A673 (cell line): ENCODE data around the gene VAV2. TPM values are rescaled to one million over a fixed set of nuclear protein-coding genes. Genes with fewer than 3 reads are reported as not detected.
"Not testable (repeated sequence)": the region's sequence is repeated elsewhere in the genome, so short reads cannot be mapped to it uniquely, and the experiment has no call there.

Experiments used
- BruUV-seq: library from RNA; stranded (reverse); fragments of 400-500 nt; replicated peaks from 2 replicates; lab custom pipeline; 2021; lab: Mats Ljungman, UMichigan
- CTCF ChIA-PET: fragments of 300-600 bp; sonication (Branson Sonifier 250); formaldehyde crosslinking; loops from one replicate; lab custom pipeline; 2022; ENCODE audit warnings: antibody characterized with exemption; lab: Charles Lee
- POLR2A ChIA-PET: fragments of 300-600 bp; sonication (Branson Sonifier 250); formaldehyde crosslinking; loops from one replicate; lab custom pipeline; 2022; ENCODE audit warnings: antibody characterized with exemption; ENCODE audit not compliant: low non-redundant PET; lab: Charles Lee
- DNase-seq: peaks from one replicate; pipeline ENCODE4 v3.0.0-alpha.2; 2015; ENCODE audit warnings: low spot score
- H3K27ac ChIP-seq: fragments of 200-600 bp; sonication (generic); 2 replicates; pipeline ENCODE4 v1.5.1; 2016; ENCODE audit warnings: mixed run types, low read depth, mild to moderate bottlenecking, mixed read lengths, antibody characterized with exemption, low read length; ENCODE audit not compliant: poor library complexity, severe bottlenecking
- H3K27me3 ChIP-seq: fragments of 200-600 bp; sonication (generic); replicated peaks from 2 replicates; pipeline ENCODE4 v1.6.1; 2017; ENCODE audit warnings: mixed run types, low read depth, mild to moderate bottlenecking, mixed read lengths, antibody characterized with exemption, low read length; ENCODE audit not compliant: insufficient read depth, poor library complexity
- H3K36me3 ChIP-seq: fragments of 200-600 bp; sonication (generic); 2 replicates; pipeline ENCODE4 v1.6.1; 2016; ENCODE audit warnings: mixed run types, mild to moderate bottlenecking, mixed read lengths, antibody characterized with exemption, low read length; ENCODE audit not compliant: insufficient read depth, poor library complexity, severe bottlenecking
- H3K4me1 ChIP-seq: fragments of 200-600 bp; sonication (generic); 2 replicates; pipeline ENCODE4 v1.6.1; 2017; ENCODE audit warnings: mixed run types, mild to moderate bottlenecking, mixed read lengths, antibody characterized with exemption, low read length; ENCODE audit not compliant: insufficient read depth, poor library complexity, severe bottlenecking
- H3K4me3 ChIP-seq: fragments of 200-600 bp; sonication (generic); 2 replicates; pipeline ENCODE4 v1.5.1; 2016; ENCODE audit warnings: low read depth, mixed run types, mild to moderate bottlenecking, mixed read lengths, low read length; ENCODE audit not compliant: poor library complexity, severe bottlenecking
- H3K9me3 ChIP-seq: fragments of 200-600 bp; sonication (generic); 2 replicates; pipeline ENCODE4 v1.6.1; 2016; ENCODE audit warnings: mixed run types, low read depth, mild to moderate bottlenecking, mixed read lengths, antibody characterized with exemption, low read length; ENCODE audit not compliant: poor library complexity, severe bottlenecking
- EZH2 ChIP-seq: fragments of 200-600 bp; sonication (generic); IDR thresholded peaks from 2 replicates; pipeline ENCODE4 v1.6.1; 2017; ENCODE audit warnings: borderline replicate concordance, low read depth, mild to moderate bottlenecking, mixed read lengths, antibody characterized with exemption, low read length; ENCODE audit not compliant: poor library complexity, severe bottlenecking
- intact Hi-C: fragments of 100-400 bp; cut with micrococcal nuclease; formaldehyde crosslinking; loops from one replicate; pipeline ENCODE4 v1.10.0; 2022; ENCODE audit not compliant: unreplicated experiment
- total RNA-seq: library from RNA; stranded (reverse); gene quantifications from 2 replicates; pipeline ENCODE4 v1.2.3, GENCODE V29; 2021
- TF ChIP-seq, protein P1 (sequence below): fragments of 300-800, 200-600 bp; sonication (generic); conservative IDR thresholded peaks from 2 replicates; pipeline ENCODE4 v1.5.1; 2017; ENCODE audit warnings: low read depth, mild to moderate bottlenecking, antibody characterized with exemption, low read length, moderate library complexity, mixed read lengths

The VAV2 gene
- total RNA-seq, 1 experiment from 2014 or later: 16.4 TPM

DNA sequence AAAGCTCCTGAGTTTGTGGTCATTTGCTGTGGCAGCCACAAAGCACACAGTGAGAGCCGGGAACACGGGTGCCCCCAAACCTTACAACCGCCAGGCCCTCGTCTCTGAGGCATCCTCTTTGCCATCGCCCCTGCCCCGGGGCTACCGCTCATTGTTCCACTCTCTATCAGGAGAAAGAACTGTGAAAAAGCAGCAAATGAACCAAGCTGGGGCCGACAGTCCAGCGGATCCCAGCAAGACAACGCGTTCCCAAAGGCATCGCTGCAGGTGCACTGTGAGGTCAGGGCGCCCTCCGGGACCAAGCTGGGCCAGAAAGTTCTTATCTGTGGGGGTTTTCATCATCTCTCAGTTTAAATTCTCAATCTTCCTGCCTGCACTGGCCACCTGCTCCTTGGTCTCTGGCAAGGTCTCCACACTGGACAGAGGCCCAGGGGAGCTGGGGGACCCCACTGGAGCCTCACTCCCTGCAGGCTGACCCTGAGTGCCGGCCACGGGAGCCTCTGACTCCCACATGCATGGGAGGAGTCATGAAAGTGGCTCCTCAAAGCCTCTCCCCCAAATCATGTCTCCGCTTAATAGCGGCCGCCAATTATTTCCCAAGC, 32.1 kb downstream of the VAV2 start:
- no peak for TF ChIP-seq EZH2
- TF ChIP-seq, protein P1, sequence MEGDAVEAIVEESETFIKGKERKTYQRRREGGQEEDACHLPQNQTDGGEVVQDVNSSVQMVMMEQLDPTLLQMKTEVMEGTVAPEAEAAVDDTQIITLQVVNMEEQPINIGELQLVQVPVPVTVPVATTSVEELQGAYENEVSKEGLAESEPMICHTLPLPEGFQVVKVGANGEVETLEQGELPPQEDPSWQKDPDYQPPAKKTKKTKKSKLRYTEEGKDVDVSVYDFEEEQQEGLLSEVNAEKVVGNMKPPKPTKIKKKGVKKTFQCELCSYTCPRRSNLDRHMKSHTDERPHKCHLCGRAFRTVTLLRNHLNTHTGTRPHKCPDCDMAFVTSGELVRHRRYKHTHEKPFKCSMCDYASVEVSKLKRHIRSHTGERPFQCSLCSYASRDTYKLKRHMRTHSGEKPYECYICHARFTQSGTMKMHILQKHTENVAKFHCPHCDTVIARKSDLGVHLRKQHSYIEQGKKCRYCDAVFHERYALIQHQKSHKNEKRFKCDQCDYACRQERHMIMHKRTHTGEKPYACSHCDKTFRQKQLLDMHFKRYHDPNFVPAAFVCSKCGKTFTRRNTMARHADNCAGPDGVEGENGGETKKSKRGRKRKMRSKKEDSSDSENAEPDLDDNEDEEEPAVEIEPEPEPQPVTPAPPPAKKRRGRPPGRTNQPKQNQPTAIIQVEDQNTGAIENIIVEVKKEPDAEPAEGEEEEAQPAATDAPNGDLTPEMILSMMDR: no peak
- CTCF ChIA-PET: no interaction called here
- Histone ChIP-seq H3K9me3 (no peaks in the 10 kb centered on the region), H3K27me3 (no peaks in the 10 kb centered on the region), H3K4me1 (peaks cover 12% of the 10 kb centered on the region), H3K27ac (no peak overlapping the region), H3K36me3 (no peaks in the 10 kb centered on the region), H3K4me3 (no peak overlapping the region)
- BruUV-seq: no TSS peak
- intact Hi-C loops: no loop called here
- POLR2A ChIA-PET: no interaction called here
- DNase-seq: no peak

DNA sequence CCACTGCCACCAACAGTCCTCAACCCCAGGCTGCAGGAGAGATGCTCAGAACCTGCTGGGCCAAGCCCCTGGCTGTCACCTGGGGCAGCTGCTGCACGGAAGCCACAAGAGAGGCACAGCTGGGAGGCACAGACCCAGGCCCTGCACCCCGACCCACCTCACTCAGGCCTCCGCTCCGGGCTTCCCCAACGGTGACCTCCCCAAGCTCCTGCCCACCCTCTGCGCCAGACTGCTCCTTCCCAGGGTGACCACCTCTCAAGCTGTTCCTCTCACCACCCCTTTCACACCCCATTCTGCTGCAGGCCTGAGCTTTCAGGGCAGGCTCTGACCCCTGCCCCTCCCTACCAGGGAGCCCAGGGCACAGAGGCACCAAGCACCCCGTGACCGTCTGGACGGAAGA, 33.0 kb downstream of the VAV2 start:
- Histone ChIP-seq H3K27ac (no peak overlapping the region), H3K4me3 (no peak overlapping the region), H3K4me1 (peaks cover 16% of the 10 kb centered on the region), H3K9me3 (no peaks in the 10 kb centered on the region), H3K36me3 (no peaks in the 10 kb centered on the region), H3K27me3 (no peaks in the 10 kb centered on the region)
- intact Hi-C loops: no loop called here
- ChIA-PET CTCF (no interaction called here), POLR2A (no interaction called here)
- DNase-seq: no peak
- no TSS peak for BruUV-seq
- TF ChIP-seq EZH2: no peak
- TF ChIP-seq, protein P1: no peak

DNA sequence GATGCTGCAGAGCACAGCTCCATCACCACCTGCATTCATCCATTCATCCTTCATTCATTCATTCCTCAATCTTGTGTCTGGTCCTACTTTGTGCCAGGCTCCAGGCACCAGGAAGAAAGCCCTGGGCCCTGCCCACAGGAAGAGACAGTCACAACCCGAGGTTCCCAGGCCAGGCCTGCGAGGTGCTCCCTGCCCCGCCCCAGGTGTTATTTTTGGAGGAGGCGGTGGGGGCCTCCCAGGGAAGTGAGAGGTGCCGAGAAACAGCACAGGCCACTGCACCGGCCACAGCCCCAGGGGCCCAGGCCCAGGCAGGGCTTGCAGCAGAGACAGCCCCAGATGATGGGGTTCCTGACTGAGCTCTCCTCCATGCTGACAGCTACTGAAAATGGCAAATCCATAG, 33.4 kb downstream of the VAV2 start:
- ChIA-PET POLR2A (no interaction called here), CTCF (no interaction called here)
- intact Hi-C loops: no loop called here
- H3K9me3 ChIP-seq: no peaks in the 10 kb centered on the region
- no peaks in the 10 kb centered on the region for H3K36me3 ChIP-seq
- no peak overlapping the region for H3K27ac ChIP-seq
- no peak overlapping the region for H3K4me3 ChIP-seq
- no peak for TF ChIP-seq EZH2
- TF ChIP-seq, protein P1: no peak
- no TSS peak for BruUV-seq
- no peak for DNase-seq
- peaks cover 16% of the 10 kb centered on the region for H3K4me1 ChIP-seq
- no peaks in the 10 kb centered on the region for H3K27me3 ChIP-seq

DNA sequence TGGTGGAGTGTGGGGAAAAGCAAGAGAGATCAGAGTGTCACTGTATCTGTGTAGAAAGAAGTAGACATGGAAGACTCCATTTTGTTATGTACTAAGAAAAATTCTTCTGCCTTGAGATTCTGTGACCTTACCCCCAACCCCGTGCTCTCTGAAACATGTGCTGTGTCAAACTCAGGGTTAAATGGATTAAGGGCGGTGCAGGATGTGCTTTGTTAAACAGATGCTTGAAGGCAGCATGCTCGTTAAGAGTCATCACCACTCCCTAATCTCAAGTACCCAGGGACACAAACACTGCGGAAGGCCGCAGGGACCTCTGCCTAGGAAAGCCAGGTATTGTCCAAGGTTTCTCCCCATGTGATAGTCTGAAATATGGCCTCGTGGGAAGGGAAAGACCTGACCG, 34.4 kb downstream of the VAV2 start:
- intact Hi-C loops, H3K27ac ChIP-seq, H3K36me3 ChIP-seq, DNase-seq, CTCF ChIA-PET, H3K9me3 ChIP-seq, POLR2A ChIA-PET, H3K4me3 ChIP-seq, BruUV-seq, H3K27me3 ChIP-seq: not testable (repeated sequence)
- peaks cover 16% of the 10 kb centered on the region for H3K4me1 ChIP-seq
